ENCODE data around the gene PPP6R2.
A peak's percentile ranks its signal among the peaks of the same experiment; 100 is the strongest.

The PPP6R2 gene

GRCh38 chr22:50473088-50473487, 130.0 kb downstream of the PPP6R2 start:
- no peak for DNase-seq

DNA sequence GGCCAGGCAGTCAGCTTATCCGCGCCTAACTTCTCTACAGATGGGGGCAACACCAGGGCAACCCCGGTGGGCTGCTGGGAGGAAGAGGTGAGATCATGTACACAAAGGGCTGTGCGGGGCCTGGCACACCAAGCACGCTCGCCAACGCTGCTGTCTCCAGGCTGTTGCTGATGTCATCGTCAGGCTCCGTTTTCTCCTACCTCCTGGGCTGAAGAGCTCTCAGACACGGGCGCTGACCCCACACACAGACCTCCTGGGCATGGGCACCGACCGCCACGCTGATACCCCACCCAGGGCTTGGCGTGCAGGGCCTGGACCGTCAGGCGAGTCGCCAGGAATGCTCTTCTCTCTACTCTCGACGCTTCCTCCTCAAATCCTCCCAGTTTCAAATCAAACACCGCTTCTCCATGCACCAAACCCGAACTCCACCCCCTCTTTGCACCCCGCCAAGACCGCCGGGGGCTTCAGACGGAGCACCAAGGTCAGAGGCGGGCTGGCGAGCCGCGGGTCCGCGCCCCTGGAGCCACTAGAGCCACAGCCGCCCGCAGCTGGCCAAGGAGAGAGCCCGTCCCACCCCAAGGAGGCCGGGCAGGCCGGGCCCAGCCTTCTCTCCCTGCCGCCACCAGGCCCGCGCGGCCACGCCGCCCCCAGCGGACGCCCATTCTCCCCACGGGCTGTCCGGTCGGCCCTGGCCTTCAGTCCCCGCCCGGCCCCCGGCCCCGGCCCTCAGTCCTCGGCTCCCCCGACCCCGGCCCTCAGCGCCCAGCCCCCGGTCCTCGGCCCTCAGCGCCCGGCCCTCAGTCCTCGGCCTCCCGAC, 130.9 kb downstream of the PPP6R2 start:
- peak in 2 of 3 experiments; percentile 26 to 44 for DNase-seq

- peak; percentile 66 to 90 (median 85) for DNase-seq
Measured at GRCh38 chr22:50474710-50475651, 131.9 kb downstream of the PPP6R2 start, which contains the start of gene SBF1. Gene SBF1, minus strand, starts transcription at chr22:50475035. Its CDS starts 195 bp downstream, at chr22:50474840.

DNA sequence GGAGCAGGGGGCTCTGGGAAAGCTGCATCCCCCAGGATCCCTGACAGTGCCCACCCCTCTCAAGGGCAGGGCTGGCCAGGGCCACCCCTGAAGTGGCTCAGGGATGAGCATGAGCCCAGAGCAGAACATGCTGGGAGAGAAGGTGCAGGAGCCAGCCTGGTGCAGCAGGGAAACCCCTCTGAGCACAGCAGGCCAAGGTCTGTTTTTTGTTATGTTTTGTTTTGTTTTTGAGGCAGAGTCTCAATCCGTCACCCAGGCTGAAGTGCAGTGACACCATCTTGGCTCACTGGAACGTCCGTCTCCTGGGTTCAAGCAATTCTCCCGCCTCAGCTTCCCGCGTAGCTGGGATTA, 132.5 kb downstream of the PPP6R2 start:
- no peak for DNase-seq

DNA sequence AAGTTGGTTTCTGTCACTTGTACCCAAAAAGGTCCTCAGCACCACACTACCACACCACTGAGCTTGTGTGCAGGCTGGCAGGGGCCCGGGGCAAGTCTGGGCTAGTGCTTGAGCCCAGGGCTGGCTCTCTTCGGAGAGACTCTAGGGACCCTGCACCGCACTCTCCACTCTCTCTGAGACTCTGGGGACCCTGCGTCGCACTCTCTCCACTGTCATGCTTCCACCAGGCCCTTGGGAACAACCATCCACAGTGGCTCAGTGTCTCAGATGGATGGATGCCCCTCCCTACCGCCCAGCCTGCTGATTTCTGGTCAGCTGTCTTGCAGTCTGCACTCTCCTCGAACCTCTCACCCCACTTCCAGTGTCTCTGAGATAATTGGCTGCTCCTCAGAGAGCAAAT, 133.7 kb downstream of the PPP6R2 start:
- DNase-seq = peak in 2 of 3 experiments; percentile 6 to 11

GRCh38 chr22:50477923-50478322, 134.8 kb downstream of the PPP6R2 start:
- no peak for DNase-seq

GRCh38 chr22:50479721-50480120, 136.6 kb downstream of the PPP6R2 start:
- peak in 1 of 3 experiments; percentile 7 for DNase-seq

DNA sequence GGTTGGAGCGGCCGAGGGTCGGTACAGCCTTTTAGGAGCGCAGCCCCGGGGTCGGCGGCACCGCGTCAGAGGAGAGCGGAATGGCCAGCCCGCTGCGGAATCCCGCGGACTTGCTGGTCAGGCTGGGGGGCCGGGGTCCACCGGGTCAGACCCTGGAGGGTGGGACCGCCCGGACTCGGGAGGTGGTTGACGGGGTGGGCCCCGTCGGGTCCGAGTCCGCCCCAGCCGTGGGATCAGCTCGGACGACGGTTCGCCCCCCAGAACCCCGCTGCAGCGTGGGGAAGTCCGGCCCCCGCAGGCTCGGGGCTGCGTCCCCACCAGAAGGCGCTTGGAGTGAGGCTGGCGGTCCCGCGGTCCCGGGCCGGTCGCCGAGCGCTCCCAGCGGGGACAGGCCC, 137.9 kb downstream of the PPP6R2 start:
- no peak for DNase-seq

- DNase-seq = no peak
Measured at GRCh38 chr22:50481440-50482106, 138.4 kb downstream of the PPP6R2 start, which contains the start of gene ADM2. Gene ADM2, plus strand, starts transcription at chr22:50481543. Its CDS starts 305 bp downstream, at chr22:50481848.

DNA sequence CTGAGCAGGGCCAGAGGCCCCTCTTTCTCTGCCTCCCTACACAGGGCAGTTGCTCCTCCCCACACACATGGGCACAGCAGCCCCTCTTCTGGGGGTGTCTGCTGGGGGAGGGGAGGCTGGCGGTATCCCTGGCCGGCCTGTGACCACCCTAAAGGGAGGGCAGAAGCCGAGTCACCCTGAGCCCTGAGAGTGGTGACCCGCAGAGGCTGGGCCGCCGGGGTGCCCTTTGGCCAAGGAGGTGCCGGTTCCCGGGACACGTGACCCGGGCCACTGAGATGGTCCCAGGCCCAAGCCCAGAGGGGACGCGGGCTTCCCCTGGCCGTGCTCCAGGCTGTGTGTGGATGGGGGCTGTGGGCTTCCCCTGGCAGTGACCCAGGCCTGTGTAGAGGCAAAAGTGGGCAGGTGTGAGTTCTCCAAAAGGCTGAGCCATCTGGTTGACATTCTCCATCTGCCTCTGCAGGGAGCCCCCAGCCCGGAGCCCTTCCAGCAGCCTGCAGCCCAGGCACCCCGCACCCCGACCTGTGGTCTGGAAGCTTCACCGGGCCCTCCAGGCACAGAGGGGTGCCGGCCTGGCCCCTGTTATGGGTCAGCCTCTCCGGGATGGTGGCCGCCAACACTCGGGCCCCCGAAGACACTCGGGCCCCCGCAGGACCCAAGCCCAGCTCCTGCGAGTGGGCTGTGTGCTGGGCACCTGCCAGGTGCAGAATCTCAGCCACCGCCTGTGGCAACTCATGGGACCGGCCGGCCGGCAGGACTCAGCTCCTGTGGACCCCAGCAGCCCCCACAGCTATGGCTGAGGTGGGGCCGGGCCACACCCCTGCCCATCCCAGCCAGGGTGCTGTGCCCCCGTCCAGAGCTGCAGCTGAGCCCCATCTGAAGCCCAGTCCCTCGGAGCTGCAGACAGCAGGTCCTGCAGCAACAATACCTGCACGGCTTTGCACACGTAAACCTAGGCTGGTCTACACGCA, 139.3 kb downstream of the PPP6R2 start:
- no peak for DNase-seq

GRCh38 chr22:50483106-50483505, 140.0 kb downstream of the PPP6R2 start:
- no peak for DNase-seq

- DNase-seq = no peak
Measured at GRCh38 chr22:50483556-50483955, 140.4 kb downstream of the PPP6R2 start.

DNA sequence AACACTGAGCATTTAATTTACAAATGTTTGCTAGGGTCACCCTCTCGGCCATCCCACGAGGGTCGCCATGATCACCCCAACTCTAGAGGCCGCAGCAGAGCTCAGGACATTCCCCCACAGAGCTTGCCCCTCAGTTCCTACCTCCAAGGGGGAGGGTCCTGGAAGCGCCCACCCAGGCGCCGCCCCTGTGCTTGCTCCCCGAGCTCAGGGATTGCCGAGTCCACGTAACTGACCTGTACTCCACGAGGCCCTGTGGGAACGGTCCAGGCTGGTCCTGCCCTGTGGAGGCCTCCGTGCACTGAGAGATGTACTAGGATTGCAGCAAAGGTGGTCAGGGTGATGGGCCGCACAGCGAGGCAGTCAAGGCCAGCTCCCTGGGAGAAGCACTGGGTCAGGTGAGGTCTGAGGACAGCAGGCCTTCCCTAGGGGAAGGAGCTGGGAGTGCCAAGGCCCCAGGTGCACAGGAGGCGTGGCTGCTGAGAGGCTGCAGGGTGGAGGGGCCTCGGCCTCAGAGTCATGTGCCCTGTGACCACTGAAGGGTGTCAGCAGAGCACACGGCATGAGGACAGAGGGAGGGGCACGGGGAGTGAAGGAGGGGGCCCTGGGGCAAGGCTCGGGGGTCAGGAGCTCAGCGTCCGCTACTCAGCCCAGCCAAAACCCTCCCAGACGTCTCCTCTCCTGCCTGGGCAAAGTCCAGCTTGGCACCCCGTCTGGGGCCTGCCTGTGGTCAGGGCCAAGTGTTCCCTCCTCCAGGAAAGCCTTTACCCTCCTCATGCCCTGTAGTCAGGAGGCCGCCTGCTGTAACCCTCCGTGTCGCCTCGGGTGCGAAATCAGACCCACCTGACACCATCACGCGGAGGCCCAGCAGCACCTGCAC, 141.1 kb downstream of the PPP6R2 start:
- DNase-seq = no peak

GRCh38 chr22:50485221-50486131, 142.3 kb downstream of the PPP6R2 start:
- no peak for DNase-seq

GRCh38 chr22:50486561-50487289, 143.6 kb downstream of the PPP6R2 start, which contains the start of gene MIOX:
Gene MIOX, plus strand, starts transcription at chr22:50486859. Its CDS starts 39 bp downstream, at chr22:50486898.
- peak in 2 of 3 experiments; percentile 18 to 23 for DNase-seq

- DNase-seq = no peak
Measured at GRCh38 chr22:50487290-50488005, 144.3 kb downstream of the PPP6R2 start.

DNA sequence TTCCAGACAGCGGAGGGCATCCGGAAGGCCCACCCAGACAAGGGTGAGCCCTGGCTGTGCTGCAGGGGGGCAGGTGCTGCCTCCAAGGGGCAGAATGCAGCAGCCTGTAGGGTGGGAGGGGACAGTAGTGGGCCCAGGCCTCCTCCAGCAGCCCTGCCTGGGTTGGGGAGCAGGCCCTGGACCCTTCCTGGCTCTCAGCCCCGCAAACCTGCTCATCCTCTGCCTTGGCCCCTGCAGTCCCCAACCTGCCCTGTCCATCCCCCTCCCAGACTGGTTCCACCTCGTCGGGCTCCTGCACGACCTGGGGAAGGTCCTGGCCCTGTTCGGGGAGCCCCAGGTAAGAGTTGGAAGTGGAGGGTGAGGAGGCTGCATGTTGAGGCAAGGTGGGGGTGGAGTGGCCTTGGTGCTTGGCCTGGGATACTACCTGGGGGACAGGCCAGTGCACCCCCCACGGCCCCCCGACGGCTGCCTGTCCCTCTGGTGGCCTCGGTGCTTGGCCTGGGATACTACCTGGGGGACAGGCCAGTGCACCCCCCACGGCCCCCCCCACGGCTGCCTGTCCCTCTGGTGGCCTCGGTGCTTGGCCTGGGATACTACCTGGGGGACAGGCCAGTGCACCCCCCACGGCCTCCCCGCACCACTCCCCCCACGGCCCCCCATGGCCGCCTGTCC, 145.0 kb downstream of the PPP6R2 start:
- DNase-seq = no peak

All from NCI-H1417 (cell line).